Peyer's patch (tissue), 4 donors: ENCODE data around the gene EPB41L3. TPM values are rescaled to one million over a fixed set of nuclear protein-coding genes. Genes with fewer than 3 reads are reported as not detected.
A peak's percentile ranks its signal among the peaks of the same experiment; 100 is the strongest.

ENCODE experiments used
- DNase-seq, 3 donors: peaks; one replicate each; pipeline ENCODE4 v3.0.0-alpha.2; 2017 to 2019
- H3K27ac ChIP-seq, 4 donors: fragments of 200-600 bp; sonication (generic); one replicate each; pipeline ENCODE4 v1.5.1; 2016 to 2019
- H3K27me3 ChIP-seq, 2 donors: fragments of 200-600 bp; sonication (generic); one replicate each; pipeline ENCODE4 v1.5.1; 2019
- H3K36me3 ChIP-seq, 3 donors: fragments of 200-600 bp; sonication (generic); one replicate each; pipeline ENCODE4 v1.5.1; 2016 to 2019
- H3K4me1 ChIP-seq, 4 donors: fragments of 200-600 bp; sonication (generic); one replicate each; pipeline ENCODE4 v1.5.1; 2016 to 2019
- H3K4me3 ChIP-seq, 4 donors: fragments of 200-600 bp; sonication (generic); 1 replicate in 3 of 4; 2 replicates in 1 of 4; pipeline ENCODE4 v1.5.1; 2016 to 2019; ENCODE audit warnings: mild to moderate bottlenecking in 1 of 4
- H3K9me3 ChIP-seq, 4 donors: fragments of 200-600 bp; sonication (generic); one replicate each; pipeline ENCODE4 v1.5.1; 2016 to 2019; ENCODE audit warnings: mild to moderate bottlenecking in 1 of 4
- POLR2A ChIP-seq, 2 donors: fragments of 450-650 bp; IDR thresholded peaks; one replicate each; pipeline ENCODE4 v1.5.1; 2017; ENCODE audit warnings: antibody characterized with exemption in 2 of 2, mild to moderate bottlenecking in 2 of 2, moderate library complexity in 2 of 2
- total RNA-seq, 4 donors: library from RNA; depleted of rRNA; stranded (reverse); fragments of >200 nt; gene quantifications; one replicate each; pipeline ENCODE4 v1.1.0, GENCODE V29; 2016
- TF ChIP-seq, protein P1 (sequence below), 6 experiments: fragments of 450-650 bp in 4 of 6; fragments of 200-600 bp in 2 of 6; sonication (generic) in 1 of 6; IDR thresholded peaks; one replicate each; pipeline ENCODE4 v1.5.1; 2017 to 2019; ENCODE audit warnings: antibody characterized with exemption in 6 of 6, mild to moderate bottlenecking in 3 of 6, moderate library complexity in 1 of 6

Gene EPB41L3
- total RNA-seq, 4 donors from 2014 or later, result 234 to 251 (median 248) TPM

DNA sequence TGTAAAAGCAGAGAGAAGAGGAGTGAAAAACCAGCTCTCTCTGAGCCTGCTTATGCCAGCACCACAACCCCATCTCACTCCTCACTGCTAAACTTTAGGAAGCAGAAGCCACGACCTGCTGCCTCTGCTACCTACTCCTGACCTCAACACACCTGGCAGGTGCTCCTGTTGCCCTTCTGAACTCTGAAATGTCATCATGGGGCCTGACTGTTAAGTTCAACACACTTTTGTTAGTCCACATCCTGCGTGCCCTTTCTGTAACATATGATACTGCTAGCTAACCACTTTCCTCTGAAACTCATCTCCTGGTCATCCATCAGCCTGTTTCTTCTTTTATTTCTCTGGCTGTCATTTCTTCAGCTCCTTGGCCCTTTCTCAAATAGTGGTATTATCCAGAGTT lies 118.1 kb downstream of the EPB41L3 start:
- no peaks in the 10 kb centered on the region for H3K9me3 ChIP-seq
- no peaks in the 10 kb centered on the region for H3K27me3 ChIP-seq
- H3K27ac ChIP-seq, result no peak overlapping the region
- DNase-seq, result no peak
- TF ChIP-seq POLR2A (IDR thresholded peaks at IDR 0.05), result no peak
- TF ChIP-seq, protein P1, sequence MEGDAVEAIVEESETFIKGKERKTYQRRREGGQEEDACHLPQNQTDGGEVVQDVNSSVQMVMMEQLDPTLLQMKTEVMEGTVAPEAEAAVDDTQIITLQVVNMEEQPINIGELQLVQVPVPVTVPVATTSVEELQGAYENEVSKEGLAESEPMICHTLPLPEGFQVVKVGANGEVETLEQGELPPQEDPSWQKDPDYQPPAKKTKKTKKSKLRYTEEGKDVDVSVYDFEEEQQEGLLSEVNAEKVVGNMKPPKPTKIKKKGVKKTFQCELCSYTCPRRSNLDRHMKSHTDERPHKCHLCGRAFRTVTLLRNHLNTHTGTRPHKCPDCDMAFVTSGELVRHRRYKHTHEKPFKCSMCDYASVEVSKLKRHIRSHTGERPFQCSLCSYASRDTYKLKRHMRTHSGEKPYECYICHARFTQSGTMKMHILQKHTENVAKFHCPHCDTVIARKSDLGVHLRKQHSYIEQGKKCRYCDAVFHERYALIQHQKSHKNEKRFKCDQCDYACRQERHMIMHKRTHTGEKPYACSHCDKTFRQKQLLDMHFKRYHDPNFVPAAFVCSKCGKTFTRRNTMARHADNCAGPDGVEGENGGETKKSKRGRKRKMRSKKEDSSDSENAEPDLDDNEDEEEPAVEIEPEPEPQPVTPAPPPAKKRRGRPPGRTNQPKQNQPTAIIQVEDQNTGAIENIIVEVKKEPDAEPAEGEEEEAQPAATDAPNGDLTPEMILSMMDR (IDR thresholded peaks at IDR 0.05), result no peak
- H3K4me1 ChIP-seq, result no peaks in the 10 kb centered on the region
- H3K36me3 ChIP-seq, result peaks cover 0 to 15% (median 0%) of the 10 kb centered on the region in 3 donors
- no peak overlapping the region for H3K4me3 ChIP-seq

DNA sequence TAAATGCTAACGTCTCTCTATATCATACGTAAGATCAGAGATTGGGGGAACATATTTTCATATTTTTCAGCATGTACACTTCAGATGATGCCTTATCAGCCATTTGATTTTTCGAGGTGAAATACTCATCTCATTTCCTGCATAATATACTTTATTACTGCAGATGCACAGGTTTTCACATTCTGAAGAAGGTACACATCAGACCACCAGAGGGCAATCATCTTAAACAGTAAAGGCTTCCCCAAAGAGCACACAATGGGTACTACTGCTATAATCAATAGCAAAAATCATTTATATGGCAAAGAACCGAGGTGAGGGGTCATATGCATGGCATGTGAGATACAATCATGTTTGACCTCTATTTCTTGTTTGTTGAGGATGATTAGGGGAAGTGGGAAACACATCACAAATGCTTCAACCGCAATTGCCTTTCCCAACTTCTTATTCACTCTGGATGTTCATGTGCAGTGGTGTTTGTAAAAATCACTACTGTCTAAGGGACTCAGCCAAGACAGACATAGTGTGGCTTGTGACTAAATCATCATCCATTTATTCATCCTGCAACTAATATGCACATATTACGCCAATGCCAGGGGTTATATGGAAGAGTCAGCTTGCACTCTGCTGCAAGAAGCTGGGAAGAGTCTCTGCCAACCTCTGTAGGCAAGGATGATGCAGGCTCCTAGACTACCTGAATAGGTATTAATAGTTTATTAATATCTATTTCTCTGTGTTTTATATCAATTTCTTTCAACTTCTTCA lies 118.7 kb downstream of the EPB41L3 start:
- Histone ChIP-seq H3K27ac (no peak overlapping the region), H3K36me3 (peaks cover 0 to 16% (median 0%) of the 10 kb centered on the region in 3 donors), H3K9me3 (no peaks in the 10 kb centered on the region), H3K4me3 (no peak overlapping the region), H3K4me1 (no peaks in the 10 kb centered on the region), H3K27me3 (no peaks in the 10 kb centered on the region)
- no peak for DNase-seq
- no peak for TF ChIP-seq POLR2A (IDR thresholded peaks at IDR 0.05)
- TF ChIP-seq, protein P1 (IDR thresholded peaks at IDR 0.05), result peak in 4 of 6 experiments; percentile 32 to 48 (median 42)

- H3K27me3 ChIP-seq, result no peaks in the 10 kb centered on the region
- H3K36me3 ChIP-seq, result peaks cover 0 to 26% (median 0%) of the 10 kb centered on the region in 3 donors
- H3K27ac ChIP-seq, result no peak overlapping the region
- H3K4me3 ChIP-seq, result no peak overlapping the region
- H3K9me3 ChIP-seq, result no peaks in the 10 kb centered on the region
- no peak for DNase-seq
- H3K4me1 ChIP-seq, result no peaks in the 10 kb centered on the region
- TF ChIP-seq, protein P1 (IDR thresholded peaks at IDR 0.05), result no peak
- TF ChIP-seq POLR2A (IDR thresholded peaks at IDR 0.05), result no peak
Measured at GRCh38 chr18:5422626-5423025, 121.2 kb downstream of the EPB41L3 start.

DNA sequence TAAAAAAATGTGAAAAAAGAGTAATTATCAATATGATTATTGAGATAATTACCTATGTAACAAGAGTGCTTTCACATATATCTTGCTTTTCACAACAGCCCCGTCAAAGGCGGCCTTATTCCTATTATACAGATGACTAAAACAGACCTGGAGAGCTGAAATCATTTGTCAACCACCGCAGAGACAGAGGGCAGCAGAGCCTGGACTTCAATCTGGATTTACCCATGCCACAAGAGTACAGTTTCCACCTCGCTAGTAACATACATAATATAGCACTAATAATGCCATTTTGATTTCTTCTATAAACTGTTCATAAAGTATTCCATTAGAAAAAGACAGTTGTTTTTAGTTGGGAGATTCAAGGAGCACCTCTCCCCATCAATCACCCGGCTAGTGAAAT lies 121.8 kb downstream of the EPB41L3 start:
- no peaks in the 10 kb centered on the region for H3K27me3 ChIP-seq
- H3K9me3 ChIP-seq, result no peaks in the 10 kb centered on the region
- DNase-seq, result no peak
- peaks cover 0 to 30% (median 0%) of the 10 kb centered on the region in 3 donors for H3K36me3 ChIP-seq
- H3K27ac ChIP-seq, result no peak overlapping the region
- no peak for TF ChIP-seq POLR2A (IDR thresholded peaks at IDR 0.05)
- TF ChIP-seq, protein P1 (IDR thresholded peaks at IDR 0.05), result no peak
- no peak overlapping the region for H3K4me3 ChIP-seq
- no peaks in the 10 kb centered on the region for H3K4me1 ChIP-seq

- Histone ChIP-seq H3K4me3 (no peak overlapping the region), H3K36me3 (peaks cover 0 to 31% (median 0%) of the 10 kb centered on the region in 3 donors), H3K4me1 (no peaks in the 10 kb centered on the region), H3K27me3 (no peaks in the 10 kb centered on the region), H3K27ac (no peak overlapping the region), H3K9me3 (no peaks in the 10 kb centered on the region)
- TF ChIP-seq, protein P1 (IDR thresholded peaks at IDR 0.05), result no peak
- TF ChIP-seq POLR2A (IDR thresholded peaks at IDR 0.05), result no peak
- no peak for DNase-seq
Measured at GRCh38 chr18:5420906-5421305, 122.9 kb downstream of the EPB41L3 start.
